ENCODE data around the gene PLEKHS1. TPM values are rescaled to one million over a fixed set of nuclear protein-coding genes. Genes with fewer than 3 reads are reported as not detected.

PLEKHS1 gene
- total RNA-seq, 2 experiments from 2014 or later, result 0.10 to 0.15 TPM

GRCh38 chr10:113720386-113720785 is 31.1 kb upstream of the PLEKHS1 start:
- Mint-ChIP-seq H3K27ac (no peak overlapping the region), H3K27me3 (no peaks in the 10 kb centered on the region), H3K4me1 (no peaks in the 10 kb centered on the region), H3K36me3 (ENCODE audit: low read depth) (peaks cover 67% of the 10 kb centered on the region), H3K9me3 (peaks cover 2% of the 10 kb centered on the region), H3K4me3 (no peak overlapping the region)
- ChIA-PET CTCF (no interaction called here), POLR2A (no interaction called here)
- DNase-seq, result no peak

- peaks cover 35% of the 10 kb centered on the region for H3K36me3 Mint-ChIP-seq (ENCODE audit: low read depth)
- no peak for DNase-seq
- no peak overlapping the region for H3K4me3 Mint-ChIP-seq
- no peak overlapping the region for H3K27ac Mint-ChIP-seq
- H3K27me3 Mint-ChIP-seq, result no peaks in the 10 kb centered on the region
- CTCF ChIA-PET, result no interaction called here
- H3K9me3 Mint-ChIP-seq, result no peaks in the 10 kb centered on the region
- no peaks in the 10 kb centered on the region for H3K4me1 Mint-ChIP-seq
- POLR2A ChIA-PET, result interaction anchor here (0.7 kb wide), 1 partner anchor 53 kb away, joined by 3 read pairs; no protein-coding TSS in a partner anchor
Observed at GRCh38 chr10:113732160-113732881, 19.2 kb upstream of the PLEKHS1 start.

- H3K27ac Mint-ChIP-seq, result no peak overlapping the region
- no peaks in the 10 kb centered on the region for H3K27me3 Mint-ChIP-seq
- no peak for DNase-seq
- H3K4me1 Mint-ChIP-seq, result no peaks in the 10 kb centered on the region
- peaks cover 32% of the 10 kb centered on the region for H3K36me3 Mint-ChIP-seq (ENCODE audit: low read depth)
- POLR2A ChIA-PET, result interaction anchor here (0.7 kb wide), 1 partner anchor 54 kb away, joined by 3 read pairs; no protein-coding TSS in a partner anchor
- no peaks in the 10 kb centered on the region for H3K9me3 Mint-ChIP-seq
- no peak overlapping the region for H3K4me3 Mint-ChIP-seq
- CTCF ChIA-PET, result no interaction called here
Observed at GRCh38 chr10:113732966-113733365, 18.5 kb upstream of the PLEKHS1 start.

- Mint-ChIP-seq H3K27me3 (no peaks in the 10 kb centered on the region), H3K36me3 (ENCODE audit: low read depth) (peaks cover 25% of the 10 kb centered on the region), H3K27ac (no peak overlapping the region), H3K9me3 (no peaks in the 10 kb centered on the region), H3K4me3 (no peak overlapping the region), H3K4me1 (no peaks in the 10 kb centered on the region)
- ChIA-PET CTCF (no interaction called here), POLR2A (no interaction called here)
- DNase-seq, result no peak
Observed at GRCh38 chr10:113733635-113734034, 17.8 kb upstream of the PLEKHS1 start.

GRCh38 chr10:113735913-113736312 is 15.6 kb upstream of the PLEKHS1 start:
- Mint-ChIP-seq H3K36me3 (ENCODE audit: low read depth) (peaks cover 6% of the 10 kb centered on the region), H3K27me3 (no peaks in the 10 kb centered on the region), H3K4me3 (no peak overlapping the region), H3K9me3 (no peaks in the 10 kb centered on the region), H3K27ac (no peak overlapping the region), H3K4me1 (no peaks in the 10 kb centered on the region)
- CTCF ChIA-PET, result no interaction called here
- POLR2A ChIA-PET, result no interaction called here
- DNase-seq, result no peak

- no peaks in the 10 kb centered on the region for H3K9me3 Mint-ChIP-seq
- no peaks in the 10 kb centered on the region for H3K27me3 Mint-ChIP-seq
- ChIA-PET CTCF (no interaction called here), POLR2A (no interaction called here)
- DNase-seq, result no peak
- no peaks in the 10 kb centered on the region for H3K4me1 Mint-ChIP-seq
- H3K4me3 Mint-ChIP-seq, result no peak overlapping the region
- no peak overlapping the region for H3K27ac Mint-ChIP-seq
- peaks cover 3% of the 10 kb centered on the region for H3K36me3 Mint-ChIP-seq (ENCODE audit: low read depth)
Observed at GRCh38 chr10:113736576-113736975, 14.9 kb upstream of the PLEKHS1 start.

GRCh38 chr10:113739031-113739430 is 12.5 kb upstream of the PLEKHS1 start:
- no peak for DNase-seq
- Mint-ChIP-seq H3K9me3 (no peaks in the 10 kb centered on the region), H3K27me3 (peaks cover 4% of the 10 kb centered on the region), H3K36me3 (ENCODE audit: low read depth) (peaks cover under 1% of the 10 kb centered on the region), H3K27ac (no peak overlapping the region), H3K4me1 (no peaks in the 10 kb centered on the region), H3K4me3 (no peak overlapping the region)
- POLR2A ChIA-PET, result no interaction called here
- CTCF ChIA-PET, result interaction anchor here (1.4 kb wide), 1 partner anchor 10 kb away, joined by 3 read pairs; no protein-coding TSS in a partner anchor

- no peaks in the 10 kb centered on the region for H3K36me3 Mint-ChIP-seq (ENCODE audit: low read depth)
- CTCF ChIA-PET, result interaction anchor here (1.0 to 1.4 kb wide), 2 partner anchors 9 to 222 kb away, joined by 3 read pairs; no protein-coding TSS in a partner anchor
Observed at GRCh38 chr10:113739577-113739976, 11.9 kb upstream of the PLEKHS1 start.

GRCh38 chr10:113740850-113741249 is 10.6 kb upstream of the PLEKHS1 start:
- ChIA-PET CTCF (no interaction called here), POLR2A (no interaction called here)
- H3K36me3 Mint-ChIP-seq (ENCODE audit: low read depth), result no peaks in the 10 kb centered on the region
- no peak for DNase-seq
- H3K4me3 Mint-ChIP-seq, result no peak overlapping the region
- no peaks in the 10 kb centered on the region for H3K4me1 Mint-ChIP-seq
- H3K27me3 Mint-ChIP-seq, result peaks cover 7% of the 10 kb centered on the region
- no peaks in the 10 kb centered on the region for H3K9me3 Mint-ChIP-seq
- H3K27ac Mint-ChIP-seq, result no peak overlapping the region

More at GRCh38 chr10:113739577-113739976, 11.9 kb upstream of the PLEKHS1 start:
- H3K27me3 Mint-ChIP-seq, result peaks cover 7% of the 10 kb centered on the region
- no peak overlapping the region for H3K4me3 Mint-ChIP-seq
- no peaks in the 10 kb centered on the region for H3K4me1 Mint-ChIP-seq
- no peak for DNase-seq
- POLR2A ChIA-PET, result no interaction called here
- H3K27ac Mint-ChIP-seq, result no peak overlapping the region
- H3K9me3 Mint-ChIP-seq, result no peaks in the 10 kb centered on the region

GRCh38 chr10:113742466-113742865 is 9.0 kb upstream of the PLEKHS1 start:
- H3K4me1 Mint-ChIP-seq, result no peaks in the 10 kb centered on the region
- no peaks in the 10 kb centered on the region for H3K9me3 Mint-ChIP-seq
- ChIA-PET CTCF (interaction anchor here (0.7 kb wide), 1 partner anchor 584 kb away, joined by 3 read pairs; no protein-coding TSS in a partner anchor), POLR2A (no interaction called here)
- no peak overlapping the region for H3K27ac Mint-ChIP-seq
- no peak for DNase-seq
- H3K4me3 Mint-ChIP-seq, result no peak overlapping the region
- peaks cover 9% of the 10 kb centered on the region for H3K27me3 Mint-ChIP-seq
- no peaks in the 10 kb centered on the region for H3K36me3 Mint-ChIP-seq (ENCODE audit: low read depth)

- no peak for DNase-seq
- Mint-ChIP-seq H3K36me3 (ENCODE audit: low read depth) (no peaks in the 10 kb centered on the region), H3K4me1 (no peaks in the 10 kb centered on the region), H3K27ac (no peak overlapping the region), H3K27me3 (peaks cover 11% of the 10 kb centered on the region), H3K4me3 (no peak overlapping the region), H3K9me3 (no peaks in the 10 kb centered on the region)
- ChIA-PET POLR2A (no interaction called here), CTCF (no interaction called here)
Observed at GRCh38 chr10:113743594-113743993, 7.9 kb upstream of the PLEKHS1 start.

- H3K27me3 Mint-ChIP-seq, result peaks cover 11% of the 10 kb centered on the region
- ChIA-PET POLR2A (no interaction called here), CTCF (no interaction called here)
- H3K36me3 Mint-ChIP-seq (ENCODE audit: low read depth), result no peaks in the 10 kb centered on the region
- no peaks in the 10 kb centered on the region for H3K9me3 Mint-ChIP-seq
- no peak overlapping the region for H3K27ac Mint-ChIP-seq
- H3K4me3 Mint-ChIP-seq, result no peak overlapping the region
- no peak for DNase-seq
- H3K4me1 Mint-ChIP-seq, result no peaks in the 10 kb centered on the region
Observed at GRCh38 chr10:113745374-113745773, 6.1 kb upstream of the PLEKHS1 start.

- no peaks in the 10 kb centered on the region for H3K36me3 Mint-ChIP-seq (ENCODE audit: low read depth)
- H3K27ac Mint-ChIP-seq, result no peak overlapping the region
- no peak for DNase-seq
- H3K4me3 Mint-ChIP-seq, result no peak overlapping the region
- no peaks in the 10 kb centered on the region for H3K4me1 Mint-ChIP-seq
- ChIA-PET POLR2A (no interaction called here), CTCF (interaction anchor here (0.6 kb wide), 1 partner anchor 312 kb away, joined by 3 read pairs; no protein-coding TSS in a partner anchor)
- H3K9me3 Mint-ChIP-seq, result no peaks in the 10 kb centered on the region
- H3K27me3 Mint-ChIP-seq, result peaks cover 11% of the 10 kb centered on the region
Observed at GRCh38 chr10:113746217-113746957, 5.1 kb upstream of the PLEKHS1 start.

All from activated CD4-positive, alpha-beta T cell treated with anti-CD3 and anti-CD28 coated beads, Interleukin-2, amount 10 ng/mL, durations not matched to agents 7 days and 5 days (primary cell).